ENCODE data around the gene TARS3.

DNA sequence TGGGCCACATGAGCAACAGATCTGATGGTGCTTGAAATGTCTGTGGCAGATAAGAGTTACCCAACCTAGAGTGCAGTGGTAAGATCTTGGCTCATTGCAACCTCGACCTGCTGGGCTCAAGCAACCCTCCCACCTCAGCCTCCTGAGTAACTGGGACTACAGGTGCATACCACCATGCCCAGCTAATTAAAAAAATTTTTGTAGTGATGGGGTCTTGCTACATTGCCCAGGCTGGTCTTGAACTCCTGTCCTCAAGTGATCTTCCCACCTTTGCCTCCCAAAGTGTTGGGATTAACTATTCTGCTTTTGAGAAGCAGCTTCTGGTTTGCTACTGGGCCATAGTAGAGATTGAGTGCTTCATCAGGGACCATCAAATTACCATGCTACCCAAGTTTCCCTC lies 2.9 kb upstream of the TARS3 start:
- TF ChIP-seq, protein P1, sequence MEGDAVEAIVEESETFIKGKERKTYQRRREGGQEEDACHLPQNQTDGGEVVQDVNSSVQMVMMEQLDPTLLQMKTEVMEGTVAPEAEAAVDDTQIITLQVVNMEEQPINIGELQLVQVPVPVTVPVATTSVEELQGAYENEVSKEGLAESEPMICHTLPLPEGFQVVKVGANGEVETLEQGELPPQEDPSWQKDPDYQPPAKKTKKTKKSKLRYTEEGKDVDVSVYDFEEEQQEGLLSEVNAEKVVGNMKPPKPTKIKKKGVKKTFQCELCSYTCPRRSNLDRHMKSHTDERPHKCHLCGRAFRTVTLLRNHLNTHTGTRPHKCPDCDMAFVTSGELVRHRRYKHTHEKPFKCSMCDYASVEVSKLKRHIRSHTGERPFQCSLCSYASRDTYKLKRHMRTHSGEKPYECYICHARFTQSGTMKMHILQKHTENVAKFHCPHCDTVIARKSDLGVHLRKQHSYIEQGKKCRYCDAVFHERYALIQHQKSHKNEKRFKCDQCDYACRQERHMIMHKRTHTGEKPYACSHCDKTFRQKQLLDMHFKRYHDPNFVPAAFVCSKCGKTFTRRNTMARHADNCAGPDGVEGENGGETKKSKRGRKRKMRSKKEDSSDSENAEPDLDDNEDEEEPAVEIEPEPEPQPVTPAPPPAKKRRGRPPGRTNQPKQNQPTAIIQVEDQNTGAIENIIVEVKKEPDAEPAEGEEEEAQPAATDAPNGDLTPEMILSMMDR (IDR thresholded peaks at IDR 0.05), result no peak
- no peak for TF ChIP-seq EP300 (IDR thresholded peaks at IDR 0.05)
- TF ChIP-seq POLR2A (IDR thresholded peaks at IDR 0.05), result no peak
